ENCODE results near the gene PPP6R3.

- no peak for TF ChIP-seq CTCF (IDR thresholded peaks at IDR 0.05; ENCODE audit: low read length)
- TF ChIP-seq EZH2 (IDR thresholded peaks at IDR 0.05; ENCODE audit: borderline replicate concordance, low read length) = no peak
Measured at GRCh38 chr11:68574308-68574707, 113.8 kb downstream of the PPP6R3 start.

All from OCI-LY1 (cell line).